Right lobe of liver (tissue), 4 donors: ENCODE results near the gene NGFR.

Experiments used
- CTCF ChIP-seq, 4 donors: fragments of 200-600 bp in 3 of 4; fragments of 450-650 bp in 1 of 4; IDR thresholded peaks; one replicate each; pipeline versions ENCODE4 v1.5.1 to v1.8.0; 2016 to 2022; ENCODE audit warnings: antibody characterized with exemption in 4 of 4, mild to moderate bottlenecking in 2 of 4
- POLR2A ChIP-seq: fragments of 450-650 bp; IDR thresholded peaks from one replicate; pipeline ENCODE4 v1.6.1; 2017; ENCODE audit warnings: antibody characterized with exemption, mild to moderate bottlenecking
- donor health status: DM: no; HTN: no; CAD: no.
- donor health status: DM: no; HTN: no; CAD: no.
- donor health status: DM: no; HTN: yes; CAD: no.

- TF ChIP-seq CTCF (IDR thresholded peaks at IDR 0.05) (no peak), POLR2A (no peak)
These were observed 50.0 kb downstream of the NGFR start for GRCh38 chr17:49545007-49545660.
